ENCODE measurements around the gene RHOB. TPM values are rescaled to one million over a fixed set of nuclear protein-coding genes. Genes with fewer than 3 reads are reported as not detected.

Gene RHOB
- total and polyA plus RNA-seq, 2 of the 13 experiments (the other 11 are each of a cell fraction or from before 2014, with no cell fraction given) = 192 to 268 TPM

DNA sequence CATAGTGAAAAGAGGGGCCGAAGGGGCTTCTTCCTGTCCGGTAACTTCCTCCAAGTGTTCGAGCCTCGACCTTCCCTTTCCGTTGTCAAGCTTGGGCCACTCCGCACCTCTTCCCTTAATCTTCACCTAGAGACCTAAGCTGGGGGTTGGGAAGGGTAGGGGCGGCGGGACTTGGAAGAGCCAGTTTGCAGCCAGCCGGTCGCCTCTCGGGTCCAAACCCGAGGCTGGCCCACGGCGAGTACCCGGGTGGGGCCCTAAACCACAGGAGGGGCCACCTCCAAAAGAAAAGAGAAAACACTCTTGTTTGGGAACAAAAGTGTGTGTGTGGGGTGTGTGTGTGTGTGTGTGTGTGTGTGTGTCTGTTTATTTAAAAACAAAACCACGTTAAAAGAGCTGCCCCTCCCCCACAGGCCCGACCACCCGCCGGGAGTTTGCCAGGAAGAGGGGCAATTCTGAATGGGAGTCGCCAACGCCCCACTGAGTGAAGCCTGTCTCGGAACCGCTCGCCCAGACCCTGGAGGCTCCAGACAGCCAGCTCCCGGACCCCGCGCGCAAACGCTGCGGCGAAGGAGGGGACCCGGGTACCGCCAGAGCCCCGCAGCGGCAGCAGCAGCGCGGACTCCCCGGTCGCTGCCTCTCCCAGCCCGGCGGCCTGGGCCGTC lies 488 bp upstream of the RHOB start (continued):
- TF ChIP-seq ZNF562 (CRISPR knock-in tag; IDR thresholded peaks at IDR 0.05; ENCODE audit: borderline replicate concordance) = no peak
- no peak for TF ChIP-seq KAT8 (CRISPR knock-in tag; IDR thresholded peaks at IDR 0.05)
- 0 out of 2 replicates have a peak, but pooled peaks have one; percentile 41 for TF ChIP-seq PCBP1 (IDR thresholded peaks at IDR 0.05; ENCODE audit: borderline replicate concordance, low read depth, low read length)
- TF ChIP-seq ZNF83 (CRISPR knock-in tag; IDR thresholded peaks at IDR 0.05; ENCODE audit: borderline replicate concordance) = no peak
- TF ChIP-seq ZNF781 (CRISPR knock-in tag; IDR thresholded peaks at IDR 0.05; ENCODE audit: borderline replicate concordance, not compliant biosample characterization) = no peak
- TF ChIP-seq, protein P1, sequence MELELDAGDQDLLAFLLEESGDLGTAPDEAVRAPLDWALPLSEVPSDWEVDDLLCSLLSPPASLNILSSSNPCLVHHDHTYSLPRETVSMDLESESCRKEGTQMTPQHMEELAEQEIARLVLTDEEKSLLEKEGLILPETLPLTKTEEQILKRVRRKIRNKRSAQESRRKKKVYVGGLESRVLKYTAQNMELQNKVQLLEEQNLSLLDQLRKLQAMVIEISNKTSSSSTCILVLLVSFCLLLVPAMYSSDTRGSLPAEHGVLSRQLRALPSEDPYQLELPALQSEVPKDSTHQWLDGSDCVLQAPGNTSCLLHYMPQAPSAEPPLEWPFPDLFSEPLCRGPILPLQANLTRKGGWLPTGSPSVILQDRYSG (CRISPR knock-in tag; IDR thresholded peaks at IDR 0.05) = no peak
- TF ChIP-seq, protein P2, sequence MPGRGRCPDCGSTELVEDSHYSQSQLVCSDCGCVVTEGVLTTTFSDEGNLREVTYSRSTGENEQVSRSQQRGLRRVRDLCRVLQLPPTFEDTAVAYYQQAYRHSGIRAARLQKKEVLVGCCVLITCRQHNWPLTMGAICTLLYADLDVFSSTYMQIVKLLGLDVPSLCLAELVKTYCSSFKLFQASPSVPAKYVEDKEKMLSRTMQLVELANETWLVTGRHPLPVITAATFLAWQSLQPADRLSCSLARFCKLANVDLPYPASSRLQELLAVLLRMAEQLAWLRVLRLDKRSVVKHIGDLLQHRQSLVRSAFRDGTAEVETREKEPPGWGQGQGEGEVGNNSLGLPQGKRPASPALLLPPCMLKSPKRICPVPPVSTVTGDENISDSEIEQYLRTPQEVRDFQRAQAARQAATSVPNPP (CRISPR knock-in tag; IDR thresholded peaks at IDR 0.05) = no peak
- TF ChIP-seq ZNF883 (CRISPR knock-in tag; IDR thresholded peaks at IDR 0.05; ENCODE audit: not compliant biosample characterization) = no peak
- TF ChIP-seq, protein P3, sequence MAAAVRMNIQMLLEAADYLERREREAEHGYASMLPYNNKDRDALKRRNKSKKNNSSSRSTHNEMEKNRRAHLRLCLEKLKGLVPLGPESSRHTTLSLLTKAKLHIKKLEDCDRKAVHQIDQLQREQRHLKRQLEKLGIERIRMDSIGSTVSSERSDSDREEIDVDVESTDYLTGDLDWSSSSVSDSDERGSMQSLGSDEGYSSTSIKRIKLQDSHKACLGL (CRISPR knock-in tag; IDR thresholded peaks at IDR 0.05) = no peak; the same call in none of the 2 replicates
- TF ChIP-seq POLR2G (IDR thresholded peaks at IDR 0.05; ENCODE audit: low read depth, low read length) = no peak
- TF ChIP-seq ELF1 (CRISPR knock-in tag; IDR thresholded peaks at IDR 0.05) = no peak; the same call in 1 of the 2 replicates
- TF ChIP-seq KDM4B (CRISPR knock-in tag; IDR thresholded peaks at IDR 0.05) = no peak
- no peak for TF ChIP-seq ZNF496 (CRISPR knock-in tag; IDR thresholded peaks at IDR 0.05; ENCODE audit: insufficient replicate concordance)
- TF ChIP-seq, protein P4, sequence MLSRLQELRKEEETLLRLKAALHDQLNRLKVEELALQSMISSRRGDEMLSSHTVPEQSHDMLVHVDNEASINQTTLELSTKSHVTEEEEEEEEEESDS (CRISPR knock-in tag; IDR thresholded peaks at IDR 0.05; ENCODE audit: borderline replicate concordance) = no peak
- no peak for TF ChIP-seq ZSCAN21 (CRISPR knock-in tag; IDR thresholded peaks at IDR 0.05; ENCODE audit: borderline replicate concordance)
- TF ChIP-seq, protein P5, sequence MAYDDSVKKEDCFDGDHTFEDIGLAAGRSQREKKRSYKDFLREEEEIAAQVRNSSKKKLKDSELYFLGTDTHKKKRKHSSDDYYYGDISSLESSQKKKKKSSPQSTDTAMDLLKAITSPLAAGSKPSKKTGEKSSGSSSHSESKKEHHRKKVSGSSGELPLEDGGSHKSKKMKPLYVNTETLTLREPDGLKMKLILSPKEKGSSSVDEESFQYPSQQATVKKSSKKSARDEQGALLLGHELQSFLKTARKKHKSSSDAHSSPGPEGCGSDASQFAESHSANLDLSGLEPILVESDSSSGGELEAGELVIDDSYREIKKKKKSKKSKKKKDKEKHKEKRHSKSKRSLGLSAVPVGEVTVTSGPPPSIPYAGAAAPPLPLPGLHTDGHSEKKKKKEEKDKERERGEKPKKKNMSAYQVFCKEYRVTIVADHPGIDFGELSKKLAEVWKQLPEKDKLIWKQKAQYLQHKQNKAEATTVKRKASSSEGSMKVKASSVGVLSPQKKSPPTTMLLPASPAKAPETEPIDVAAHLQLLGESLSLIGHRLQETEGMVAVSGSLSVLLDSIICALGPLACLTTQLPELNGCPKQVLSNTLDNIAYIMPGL (CRISPR knock-in tag; IDR thresholded peaks at IDR 0.05; ENCODE audit: borderline replicate concordance in 1 of 2, low read depth in 1 of 2) = no peak; a peak in 1 of 4 replicates
- no peak for TF ChIP-seq ZNF460 (CRISPR knock-in tag; IDR thresholded peaks at IDR 0.05; ENCODE audit: borderline replicate concordance)
- no peak for TF ChIP-seq NR1H2 (CRISPR knock-in tag; IDR thresholded peaks at IDR 0.05; ENCODE audit: borderline replicate concordance, low read depth)
- no peak for TF ChIP-seq ZBTB8A (CRISPR knock-in tag; IDR thresholded peaks at IDR 0.05; ENCODE audit: borderline replicate concordance, low read depth)
- TF ChIP-seq ZNF343 (CRISPR knock-in tag; IDR thresholded peaks at IDR 0.05) = no peak; the same call in 1 of the 2 replicates
